WERI-Rb-1 (cell line): ENCODE results near the gene DCHS2.

Experiments
- DNase-seq: peaks from one replicate; pipeline ENCODE4 v3.0.0-alpha.2; 2020
- H3K27ac ChIP-seq: fragments of 250-450 bp; sonication (Bioruptor Pico); 2 replicates; pipeline ENCODE4 v1.5.1; 2020; ENCODE audit warnings: mild to moderate bottlenecking, moderate library complexity
- H3K27me3 ChIP-seq: fragments of 250-450 bp; sonication (Bioruptor Pico); 2 replicates; pipeline ENCODE4 v1.5.1; 2021; ENCODE audit warnings: mild to moderate bottlenecking, low read depth, moderate library complexity; ENCODE audit not compliant: insufficient read depth, severe bottlenecking
- H3K36me3 ChIP-seq: fragments of 250-450 bp; sonication (Bioruptor Pico); 2 replicates; pipeline ENCODE4 v1.5.1; 2020; ENCODE audit warnings: mild to moderate bottlenecking, moderate library complexity
- H3K4me3 ChIP-seq: 2 replicates; pipeline ENCODE4 v1.5.1; 2011; ENCODE audit warnings: low read depth, mild to moderate bottlenecking, control low read depth, low read length
- H3K9me3 ChIP-seq: fragments of 250-450 bp; sonication (Bioruptor Pico); 2 replicates; pipeline ENCODE4 v1.5.1; 2021; ENCODE audit warnings: mild to moderate bottlenecking, moderate library complexity; ENCODE audit not compliant: severe bottlenecking
- CTCF ChIP-seq: IDR thresholded peaks from 2 replicates; pipeline ENCODE4 v1.5.1; 2011; ENCODE audit warnings: low read depth, mild to moderate bottlenecking, control low read depth, inconsistent platforms, low read length

The DCHS2 gene

GRCh38 chr4:154360491-154360890 is 131.1 kb downstream of the DCHS2 start:
- Histone ChIP-seq H3K9me3 (no peaks in the 10 kb centered on the region), H3K4me3 (no peak overlapping the region), H3K27me3 (no peaks in the 10 kb centered on the region), H3K27ac (no peak overlapping the region), H3K36me3 (no peaks in the 10 kb centered on the region)
- no peak for TF ChIP-seq CTCF
- DNase-seq, result no peak

- DNase-seq, result no peak
- Histone ChIP-seq H3K4me3 (no peak overlapping the region), H3K27ac (no peak overlapping the region), H3K27me3 (peaks cover 3% of the 10 kb centered on the region), H3K36me3 (no peaks in the 10 kb centered on the region), H3K9me3 (no peaks in the 10 kb centered on the region)
- no peak for TF ChIP-seq CTCF
Observed at GRCh38 chr4:154354883-154355282, 136.7 kb downstream of the DCHS2 start.

GRCh38 chr4:154349829-154350228 is 141.8 kb downstream of the DCHS2 start:
- Histone ChIP-seq H3K4me3 (no peak overlapping the region), H3K9me3 (no peaks in the 10 kb centered on the region), H3K27me3 (peaks cover 10% of the 10 kb centered on the region), H3K36me3 (no peaks in the 10 kb centered on the region), H3K27ac (no peak overlapping the region)
- TF ChIP-seq CTCF, result peak; percentile 59
- DNase-seq, result no peak

- TF ChIP-seq CTCF, result peak; percentile 21; the same call in 1 of the 2 replicates
- no peaks in the 10 kb centered on the region for H3K36me3 ChIP-seq
- no peaks in the 10 kb centered on the region for H3K9me3 ChIP-seq
- H3K4me3 ChIP-seq, result no peak overlapping the region
- H3K27me3 ChIP-seq, result peaks cover 10% of the 10 kb centered on the region
- DNase-seq, result no peak
- no peak overlapping the region for H3K27ac ChIP-seq
Observed at GRCh38 chr4:154348657-154349056, 142.9 kb downstream of the DCHS2 start.

- TF ChIP-seq CTCF, result no peak
- Histone ChIP-seq H3K36me3 (no peaks in the 10 kb centered on the region), H3K27ac (no peak overlapping the region), H3K4me3 (no peak overlapping the region), H3K9me3 (no peaks in the 10 kb centered on the region), H3K27me3 (peaks cover 7% of the 10 kb centered on the region)
- no peak for DNase-seq
Observed at GRCh38 chr4:154345359-154345758, 146.2 kb downstream of the DCHS2 start.

GRCh38 chr4:154344686-154345085 is 146.9 kb downstream of the DCHS2 start:
- Histone ChIP-seq H3K9me3 (no peaks in the 10 kb centered on the region), H3K36me3 (no peaks in the 10 kb centered on the region), H3K4me3 (no peak overlapping the region), H3K27me3 (peaks cover 7% of the 10 kb centered on the region), H3K27ac (no peak overlapping the region)
- peak; percentile 55 for TF ChIP-seq CTCF
- peak; percentile 37 for DNase-seq
